ENCODE results near the gene SH3YL1.

SH3YL1 gene

DNA sequence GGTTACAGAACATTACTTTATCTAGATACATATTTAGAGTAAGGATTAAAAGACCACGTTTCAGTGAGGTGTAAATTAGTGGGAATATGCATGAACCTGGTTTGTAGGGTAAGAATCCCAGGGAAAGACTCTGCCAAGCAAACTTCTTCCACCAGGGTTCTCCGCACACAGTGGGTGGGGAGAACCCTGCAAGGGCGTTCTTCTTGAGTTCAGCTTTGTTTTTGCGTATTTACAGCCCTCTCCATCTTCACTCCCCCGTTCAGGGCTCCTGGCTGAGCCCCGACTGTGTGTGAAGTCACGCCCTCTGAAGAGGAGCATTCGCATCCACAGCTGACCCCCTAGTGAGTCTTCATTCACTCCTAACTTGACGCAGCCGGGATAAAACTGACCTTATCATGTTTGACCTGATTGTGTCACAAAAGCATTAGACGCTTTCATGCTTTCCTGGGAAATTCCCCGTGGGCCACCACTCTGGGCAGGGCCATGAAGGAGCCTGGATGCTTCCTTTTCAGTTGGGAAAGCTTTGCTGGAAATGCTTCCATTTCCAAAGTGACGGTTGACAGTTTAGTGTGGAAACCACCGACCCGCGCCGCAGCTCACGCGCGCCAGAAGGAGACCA is 23.1 kb upstream of the SH3YL1 start:
- no peak overlapping the region for H3K27ac ChIP-seq
- no peak for TF ChIP-seq ZFX (IDR thresholded peaks at IDR 0.05; ENCODE audit: borderline replicate concordance)
- TF ChIP-seq, protein P1, sequence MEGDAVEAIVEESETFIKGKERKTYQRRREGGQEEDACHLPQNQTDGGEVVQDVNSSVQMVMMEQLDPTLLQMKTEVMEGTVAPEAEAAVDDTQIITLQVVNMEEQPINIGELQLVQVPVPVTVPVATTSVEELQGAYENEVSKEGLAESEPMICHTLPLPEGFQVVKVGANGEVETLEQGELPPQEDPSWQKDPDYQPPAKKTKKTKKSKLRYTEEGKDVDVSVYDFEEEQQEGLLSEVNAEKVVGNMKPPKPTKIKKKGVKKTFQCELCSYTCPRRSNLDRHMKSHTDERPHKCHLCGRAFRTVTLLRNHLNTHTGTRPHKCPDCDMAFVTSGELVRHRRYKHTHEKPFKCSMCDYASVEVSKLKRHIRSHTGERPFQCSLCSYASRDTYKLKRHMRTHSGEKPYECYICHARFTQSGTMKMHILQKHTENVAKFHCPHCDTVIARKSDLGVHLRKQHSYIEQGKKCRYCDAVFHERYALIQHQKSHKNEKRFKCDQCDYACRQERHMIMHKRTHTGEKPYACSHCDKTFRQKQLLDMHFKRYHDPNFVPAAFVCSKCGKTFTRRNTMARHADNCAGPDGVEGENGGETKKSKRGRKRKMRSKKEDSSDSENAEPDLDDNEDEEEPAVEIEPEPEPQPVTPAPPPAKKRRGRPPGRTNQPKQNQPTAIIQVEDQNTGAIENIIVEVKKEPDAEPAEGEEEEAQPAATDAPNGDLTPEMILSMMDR (IDR thresholded peaks at IDR 0.05), result no peak

DNA sequence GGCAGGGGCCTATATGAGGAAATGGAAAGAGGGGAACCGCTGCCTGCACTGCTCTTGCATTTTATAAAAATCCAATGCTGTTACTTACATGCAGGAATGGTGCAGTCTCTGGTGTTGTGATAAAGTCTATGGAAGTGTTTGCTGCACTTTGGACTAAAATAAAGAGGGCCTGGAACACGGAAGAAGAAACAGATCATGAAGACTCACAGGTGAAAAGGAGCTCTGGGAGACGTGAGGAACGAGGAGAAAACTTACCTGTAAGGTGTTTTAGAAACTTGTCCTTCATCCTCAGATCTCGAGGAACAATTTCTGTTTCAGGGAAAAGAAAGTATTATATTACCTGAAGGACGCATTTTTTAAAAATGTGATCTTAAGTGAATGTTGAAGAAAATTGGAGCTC is 22.2 kb upstream of the SH3YL1 start:
- no peak overlapping the region for H3K27ac ChIP-seq
- TF ChIP-seq ZFX (IDR thresholded peaks at IDR 0.05; ENCODE audit: borderline replicate concordance), result no peak
- TF ChIP-seq, protein P1 (IDR thresholded peaks at IDR 0.05), result no peak

DNA sequence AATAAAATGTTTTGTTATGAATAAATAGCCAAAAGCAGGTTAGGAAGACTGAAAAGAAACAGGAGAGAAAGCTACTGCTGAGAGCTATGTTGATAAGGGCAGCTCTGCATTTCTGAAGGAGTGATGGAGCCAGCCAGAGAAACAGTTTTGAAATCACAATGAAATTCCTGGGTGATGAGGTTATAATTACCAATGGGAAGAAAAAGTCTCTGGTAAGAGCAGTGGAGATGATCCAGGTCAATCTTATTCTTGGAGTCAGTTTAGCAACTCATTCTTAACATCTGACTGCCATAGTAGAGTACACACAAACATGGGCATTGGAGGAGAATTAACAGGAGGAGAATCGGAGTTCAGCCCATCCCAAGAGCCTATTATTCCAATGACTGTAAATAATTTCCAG is 21.7 kb upstream of the SH3YL1 start:
- no peak overlapping the region for H3K27ac ChIP-seq
- TF ChIP-seq ZFX (IDR thresholded peaks at IDR 0.05; ENCODE audit: borderline replicate concordance), result no peak
- TF ChIP-seq, protein P1 (IDR thresholded peaks at IDR 0.05), result no peak

DNA sequence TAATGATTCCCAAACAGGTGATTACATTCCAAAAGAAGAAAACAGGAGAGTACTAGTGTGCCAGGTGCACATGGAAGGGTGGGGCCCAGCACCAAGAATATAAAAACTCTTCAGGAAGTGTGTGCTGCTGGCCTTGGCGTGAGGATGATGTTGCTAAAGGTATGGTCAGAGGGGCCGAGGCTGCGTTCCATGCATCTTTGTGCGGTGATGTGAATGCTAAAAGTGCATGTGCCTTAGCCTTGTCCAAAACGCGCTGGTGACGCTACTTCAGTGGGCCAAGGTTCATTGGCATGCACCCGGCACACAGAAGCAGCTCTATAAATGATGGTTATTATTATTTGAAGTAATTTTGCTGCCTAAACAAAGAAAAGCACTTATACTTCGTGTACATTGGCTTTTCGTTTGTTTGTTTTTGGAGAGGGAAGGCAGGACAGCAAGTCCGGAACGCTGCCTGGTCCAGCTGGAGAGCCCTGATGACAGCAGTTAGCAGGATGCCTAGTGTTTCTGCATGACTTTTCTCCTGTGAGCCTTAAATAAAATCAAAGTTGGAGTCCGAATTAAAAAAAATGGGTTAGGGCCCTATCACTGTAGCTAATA is 21.2 kb upstream of the SH3YL1 start:
- H3K27ac ChIP-seq, result no peak overlapping the region
- TF ChIP-seq, protein P1 (IDR thresholded peaks at IDR 0.05), result no peak
- no peak for TF ChIP-seq ZFX (IDR thresholded peaks at IDR 0.05; ENCODE audit: borderline replicate concordance)

DNA sequence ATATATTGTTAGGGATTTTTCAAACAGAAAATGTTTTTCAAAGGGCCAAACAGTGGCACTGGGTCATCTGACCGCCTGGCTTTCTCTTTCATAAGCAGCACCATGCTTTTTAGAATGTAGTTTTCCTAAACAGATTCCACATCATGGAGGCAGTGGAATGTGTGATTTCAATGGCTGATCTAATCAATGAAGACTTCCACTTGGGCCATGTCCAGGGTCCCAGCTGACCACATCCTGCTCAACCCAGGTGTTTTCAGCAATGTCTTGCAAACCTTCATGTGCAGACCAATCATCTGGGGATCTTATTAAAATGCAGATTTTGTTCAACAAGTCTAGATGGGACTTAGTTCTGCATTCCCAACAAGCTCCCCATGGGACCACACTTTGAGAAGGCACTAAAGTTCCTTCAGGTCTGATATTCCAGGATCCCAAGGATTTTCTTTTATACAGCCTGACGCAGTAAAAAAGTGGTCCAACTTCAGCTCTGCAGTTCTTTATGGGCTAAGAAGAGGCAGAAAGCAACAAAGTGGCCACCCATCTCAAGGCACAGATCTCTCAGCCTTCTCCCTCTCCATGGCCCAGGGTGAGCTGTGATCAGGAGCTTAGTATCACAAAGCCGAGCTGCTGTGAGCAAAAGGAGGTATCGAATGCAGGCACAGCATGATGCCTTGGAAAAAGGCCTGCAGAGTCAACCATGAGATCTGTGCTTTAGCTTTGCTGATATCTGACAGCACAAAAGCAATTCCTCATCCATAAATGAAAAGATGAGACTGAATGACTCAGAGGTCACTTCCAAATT is 20.4 kb upstream of the SH3YL1 start:
- no peak overlapping the region for H3K27ac ChIP-seq
- TF ChIP-seq, protein P1 (IDR thresholded peaks at IDR 0.05), result no peak
- TF ChIP-seq ZFX (IDR thresholded peaks at IDR 0.05; ENCODE audit: borderline replicate concordance), result no peak

DNA sequence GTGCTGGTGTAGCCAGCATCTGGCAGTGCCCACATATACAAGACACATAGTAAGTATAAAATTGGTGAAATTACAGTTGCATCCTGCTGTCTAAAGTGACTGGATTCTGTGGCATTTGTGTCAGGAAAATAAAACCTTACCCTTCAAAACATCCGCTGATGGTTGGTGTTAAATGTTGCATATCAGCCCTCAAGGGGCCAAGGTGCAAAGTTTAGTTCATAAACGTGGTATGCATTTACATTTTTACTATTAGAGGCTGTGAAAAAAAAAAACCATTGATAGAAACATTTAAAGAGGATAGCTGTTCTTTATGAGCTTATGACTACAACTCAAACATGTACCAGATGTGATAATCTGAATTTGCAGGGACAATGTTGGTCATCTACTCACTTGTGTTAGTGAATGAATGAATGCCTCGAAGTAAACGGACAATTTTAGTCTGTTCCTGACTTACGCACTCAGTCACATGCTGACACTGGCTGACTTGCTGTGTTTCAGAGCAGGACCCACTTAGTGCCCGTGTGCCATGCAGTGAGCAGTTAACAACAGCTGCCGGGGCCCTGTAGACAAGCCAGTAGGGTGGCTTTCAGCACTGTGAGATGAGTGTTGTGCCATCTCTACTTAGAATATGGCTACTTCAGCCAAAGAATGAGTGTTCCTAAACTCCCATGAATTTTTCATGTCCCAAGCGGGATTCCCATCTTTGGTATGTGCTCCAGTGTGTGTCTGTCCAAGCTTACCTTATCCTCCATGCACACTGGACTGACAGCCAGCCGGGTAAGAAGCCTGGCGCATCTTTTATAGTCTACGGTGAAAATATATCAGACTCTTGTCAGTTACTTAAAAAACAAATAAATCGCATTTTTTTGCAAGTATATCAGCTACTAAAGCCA is 18.8 kb upstream of the SH3YL1 start:
- TF ChIP-seq ZFX (IDR thresholded peaks at IDR 0.05; ENCODE audit: borderline replicate concordance), result no peak
- TF ChIP-seq, protein P1 (IDR thresholded peaks at IDR 0.05), result no peak

More for the DNA sequence above, 18.8 kb upstream of the SH3YL1 start:
- no peak overlapping the region for H3K27ac ChIP-seq

Measured in 22Rv1 (cell line).